ENCODE measurements around the gene ZNF761.

GRCh38 chr19:53471916-53472315 is 40.1 kb downstream of the ZNF761 start:
- TF ChIP-seq TARDBP (IDR thresholded peaks at IDR 0.05) (no peak), FOXA1 (IDR thresholded peaks at IDR 0.05) (no peak), SP1 (IDR thresholded peaks at IDR 0.05) (no peak)
